ENCODE measurements around the gene CABP7.
"Not testable (repeated sequence)": the region's sequence is repeated elsewhere in the genome, so short reads cannot be mapped to it uniquely, and the experiment has no call there.

Gene CABP7

DNA sequence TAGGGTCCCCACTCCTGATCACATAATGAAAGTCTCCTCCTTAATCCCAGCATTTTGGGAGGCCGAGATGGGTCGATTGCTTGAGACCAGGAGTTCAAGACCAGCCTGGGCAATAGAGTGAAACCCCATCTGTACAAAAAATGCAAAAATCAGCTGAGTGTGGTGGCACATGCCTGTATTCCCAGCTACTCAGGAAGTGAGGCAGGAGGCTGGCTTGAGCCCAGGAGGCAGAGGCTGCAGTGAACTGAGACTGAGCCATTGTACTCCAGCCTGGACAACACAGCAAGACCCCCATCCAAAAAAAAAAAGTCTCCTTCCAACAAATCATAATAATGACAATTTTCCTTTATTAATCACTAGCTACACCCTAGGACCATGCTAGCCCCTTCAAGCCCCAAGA lies 31.9 kb downstream of the CABP7 start:
- Histone ChIP-seq H3K4me3 (ENCODE audit: low read depth in 1 of 2, low read length in 2 of 2) (no peak overlapping the region), H3K4me1 (ENCODE audit: insufficient read depth, low read length) (no peaks in the 10 kb centered on the region), H3K27ac (ENCODE audit: low read length) (no peak overlapping the region), H2AFZ (ENCODE audit: low read depth, low read length) (no peak overlapping the region), H3K4me2 (ENCODE audit: insufficient read depth, low read length) (no peak overlapping the region), H3K79me2 (ENCODE audit: insufficient read depth, low read length) (no peaks in the 10 kb centered on the region), H3K9me3 (ENCODE audit: insufficient read depth, low read length, severe bottlenecking) (no peaks in the 10 kb centered on the region), H3K27me3 (ENCODE audit: insufficient read depth, low read length, poor library complexity) (no peaks in the 10 kb centered on the region), H3K36me3 (ENCODE audit: insufficient read depth, low read length) (peaks cover 24% of the 10 kb centered on the region), H4K20me1 (ENCODE audit: insufficient read depth, low read length) (0 out of 2 replicates have a peak, but pooled peaks cover 3% of the 10 kb centered on the region), H3K9ac (ENCODE audit: low read depth, low read length) (no peak overlapping the region)
- TF ChIP-seq EZH2 (IDR thresholded peaks at IDR 0.05; ENCODE audit: borderline replicate concordance, low read depth, low read length, severe bottlenecking): no peak
- TF ChIP-seq, protein P1, sequence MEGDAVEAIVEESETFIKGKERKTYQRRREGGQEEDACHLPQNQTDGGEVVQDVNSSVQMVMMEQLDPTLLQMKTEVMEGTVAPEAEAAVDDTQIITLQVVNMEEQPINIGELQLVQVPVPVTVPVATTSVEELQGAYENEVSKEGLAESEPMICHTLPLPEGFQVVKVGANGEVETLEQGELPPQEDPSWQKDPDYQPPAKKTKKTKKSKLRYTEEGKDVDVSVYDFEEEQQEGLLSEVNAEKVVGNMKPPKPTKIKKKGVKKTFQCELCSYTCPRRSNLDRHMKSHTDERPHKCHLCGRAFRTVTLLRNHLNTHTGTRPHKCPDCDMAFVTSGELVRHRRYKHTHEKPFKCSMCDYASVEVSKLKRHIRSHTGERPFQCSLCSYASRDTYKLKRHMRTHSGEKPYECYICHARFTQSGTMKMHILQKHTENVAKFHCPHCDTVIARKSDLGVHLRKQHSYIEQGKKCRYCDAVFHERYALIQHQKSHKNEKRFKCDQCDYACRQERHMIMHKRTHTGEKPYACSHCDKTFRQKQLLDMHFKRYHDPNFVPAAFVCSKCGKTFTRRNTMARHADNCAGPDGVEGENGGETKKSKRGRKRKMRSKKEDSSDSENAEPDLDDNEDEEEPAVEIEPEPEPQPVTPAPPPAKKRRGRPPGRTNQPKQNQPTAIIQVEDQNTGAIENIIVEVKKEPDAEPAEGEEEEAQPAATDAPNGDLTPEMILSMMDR (IDR thresholded peaks at IDR 0.05; ENCODE audit: borderline replicate concordance, extremely low read depth, low read length, poor library complexity, severe bottlenecking): no peak
- ATAC-seq (ENCODE audit: insufficient read depth, low read depth) (no peak), DNase-seq (no peak)

DNA sequence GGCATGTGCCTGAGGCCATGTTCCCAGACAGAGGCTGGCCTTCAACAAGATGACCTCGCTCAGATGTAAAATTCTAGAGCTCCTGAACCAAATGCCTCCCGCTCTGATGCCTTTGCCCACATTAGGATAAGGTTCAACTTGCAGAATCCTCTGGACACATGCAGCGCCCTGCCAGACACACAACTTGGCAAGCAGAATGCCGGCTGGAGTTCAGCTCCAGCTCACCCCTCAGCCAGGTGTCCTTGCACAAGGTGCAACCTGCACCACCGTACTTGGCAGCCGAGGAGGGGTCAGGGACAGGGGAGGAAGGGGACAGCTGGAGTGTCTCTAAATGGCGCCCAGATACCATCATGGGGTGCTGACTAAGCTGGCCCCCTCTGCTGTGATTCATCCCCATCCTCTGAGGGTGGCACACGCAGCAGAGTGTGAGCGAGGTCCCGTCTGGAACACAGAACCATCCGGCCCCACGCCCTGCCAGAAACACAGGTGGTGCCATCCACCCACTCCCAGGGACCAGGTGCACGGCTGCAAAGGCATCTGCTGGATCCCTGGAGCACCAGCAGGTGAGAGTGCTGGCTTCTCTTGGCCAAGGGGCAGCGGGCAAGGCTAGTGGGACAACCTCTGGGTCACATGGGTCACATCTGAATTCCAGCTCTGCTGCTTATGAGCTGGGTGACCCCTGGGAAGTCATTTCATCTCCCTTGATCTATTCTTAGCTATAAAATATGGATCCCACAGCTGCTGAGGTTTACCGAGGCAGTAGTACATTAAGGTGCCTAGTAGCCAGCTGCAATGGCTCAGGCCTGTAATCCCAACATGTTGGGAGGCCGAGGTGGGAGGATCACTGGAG lies 34.2 kb downstream of the CABP7 start:
- Histone ChIP-seq H3K4me1 (ENCODE audit: insufficient read depth, low read length) (no peaks in the 10 kb centered on the region), H3K4me3 (ENCODE audit: low read depth in 1 of 2, low read length in 2 of 2) (no peak overlapping the region), H3K9me3 (ENCODE audit: insufficient read depth, low read length, severe bottlenecking) (no peaks in the 10 kb centered on the region), H3K27me3 (ENCODE audit: insufficient read depth, low read length, poor library complexity) (no peaks in the 10 kb centered on the region), H3K9ac (ENCODE audit: low read depth, low read length) (no peak overlapping the region), H4K20me1 (ENCODE audit: insufficient read depth, low read length) (0 out of 2 replicates have a peak, but pooled peaks cover 3% of the 10 kb centered on the region), H3K27ac (ENCODE audit: low read length) (no peak overlapping the region), H3K4me2 (ENCODE audit: insufficient read depth, low read length) (no peak overlapping the region), H2AFZ (ENCODE audit: low read depth, low read length) (no peak overlapping the region), H3K36me3 (ENCODE audit: insufficient read depth, low read length) (0 out of 2 replicates have a peak, but pooled peaks cover 7% of the 10 kb centered on the region), H3K79me2 (ENCODE audit: insufficient read depth, low read length) (0 out of 2 replicates have a peak, but pooled peaks cover 2% of the 10 kb centered on the region)
- TF ChIP-seq, protein P1 (IDR thresholded peaks at IDR 0.05; ENCODE audit: borderline replicate concordance, extremely low read depth, low read length, poor library complexity, severe bottlenecking): no peak
- TF ChIP-seq EZH2 (IDR thresholded peaks at IDR 0.05; ENCODE audit: borderline replicate concordance, low read depth, low read length, severe bottlenecking): no peak
- no peak for ATAC-seq (ENCODE audit: insufficient read depth, low read depth)
- no peak for DNase-seq

DNA sequence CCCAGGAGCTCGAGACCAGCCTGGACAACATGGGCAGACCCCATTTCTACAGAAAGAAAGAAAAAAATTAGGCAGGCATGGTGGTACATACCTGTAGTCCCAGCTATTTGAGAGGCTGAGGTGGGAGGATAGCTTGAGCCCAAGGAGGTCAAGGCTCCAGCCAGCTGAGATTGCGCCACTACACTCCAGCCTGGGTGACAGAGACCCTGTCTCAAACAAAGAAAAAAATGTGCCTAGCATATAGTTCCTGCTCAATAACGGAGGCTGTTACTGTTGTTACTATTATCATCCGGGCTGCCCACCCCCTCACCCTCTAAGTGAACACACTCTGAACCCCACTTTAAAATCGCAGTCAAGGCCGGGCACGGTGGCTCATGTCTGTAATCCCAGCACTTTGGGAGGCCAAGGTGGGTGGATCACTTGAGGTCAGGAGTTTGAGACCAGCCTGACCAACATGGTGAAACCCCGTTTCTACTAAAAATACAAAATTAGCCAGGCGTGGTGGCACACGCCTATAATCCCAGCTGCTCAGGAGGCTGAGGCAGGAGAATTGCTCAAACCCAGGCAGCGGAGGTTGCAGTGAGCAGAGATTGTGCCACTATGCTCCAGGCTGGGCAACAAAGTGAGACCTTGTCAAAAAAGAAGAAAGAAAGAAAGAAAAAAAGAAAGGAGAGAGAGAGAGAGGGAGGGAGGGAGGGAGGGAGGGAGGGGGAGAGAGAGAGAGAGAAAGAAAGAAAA lies 35.0 kb downstream of the CABP7 start:
- H3K9me3 ChIP-seq (ENCODE audit: insufficient read depth, low read length, severe bottlenecking); ATAC-seq (ENCODE audit: insufficient read depth, low read depth); H3K27me3 ChIP-seq (ENCODE audit: insufficient read depth, low read length, poor library complexity); H3K4me3 ChIP-seq (ENCODE audit: low read depth in 1 of 2, low read length in 2 of 2); DNase-seq; H2AFZ ChIP-seq (ENCODE audit: low read depth, low read length); H3K27ac ChIP-seq (ENCODE audit: low read length); H4K20me1 ChIP-seq (ENCODE audit: insufficient read depth, low read length); H3K4me1 ChIP-seq (ENCODE audit: insufficient read depth, low read length); H3K4me2 ChIP-seq (ENCODE audit: insufficient read depth, low read length); H3K9ac ChIP-seq (ENCODE audit: low read depth, low read length); H3K36me3 ChIP-seq (ENCODE audit: insufficient read depth, low read length); H3K79me2 ChIP-seq (ENCODE audit: insufficient read depth, low read length): not testable (repeated sequence)

DNA sequence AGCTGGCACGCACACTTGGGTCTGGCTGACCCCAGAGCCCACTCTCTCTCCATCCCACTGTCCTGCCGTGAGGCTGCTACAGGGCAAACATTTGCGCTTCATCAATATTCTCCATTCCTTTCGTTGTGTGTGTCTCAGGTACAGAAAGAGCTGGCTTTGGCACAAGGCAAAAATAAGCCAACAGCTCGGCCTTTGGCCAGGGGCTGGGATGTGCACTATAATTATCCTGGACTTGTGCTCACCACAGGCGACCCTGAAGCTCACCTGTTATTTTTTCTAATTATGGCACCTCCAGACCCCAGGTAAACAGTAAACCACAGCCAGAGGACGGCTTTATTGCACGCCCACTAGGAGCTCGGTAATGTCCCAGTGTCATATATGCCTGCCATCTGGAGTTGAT lies 36.1 kb downstream of the CABP7 start:
- Histone ChIP-seq H3K4me2 (ENCODE audit: insufficient read depth, low read length) (no peak overlapping the region), H3K27ac (ENCODE audit: low read length) (no peak overlapping the region), H3K36me3 (ENCODE audit: insufficient read depth, low read length) (0 out of 2 replicates have a peak, but pooled peaks cover 3% of the 10 kb centered on the region), H2AFZ (ENCODE audit: low read depth, low read length) (no peak overlapping the region), H3K27me3 (ENCODE audit: insufficient read depth, low read length, poor library complexity) (no peaks in the 10 kb centered on the region), H4K20me1 (ENCODE audit: insufficient read depth, low read length) (0 out of 2 replicates have a peak, but pooled peaks cover 3% of the 10 kb centered on the region), H3K9me3 (ENCODE audit: insufficient read depth, low read length, severe bottlenecking) (no peaks in the 10 kb centered on the region), H3K79me2 (ENCODE audit: insufficient read depth, low read length) (0 out of 2 replicates have a peak, but pooled peaks cover 2% of the 10 kb centered on the region), H3K4me3 (ENCODE audit: low read depth in 1 of 2, low read length in 2 of 2) (no peak overlapping the region), H3K4me1 (ENCODE audit: insufficient read depth, low read length) (no peaks in the 10 kb centered on the region), H3K9ac (ENCODE audit: low read depth, low read length) (no peak overlapping the region)
- no peak for ATAC-seq (ENCODE audit: insufficient read depth, low read depth)
- no peak for TF ChIP-seq EZH2 (IDR thresholded peaks at IDR 0.05; ENCODE audit: borderline replicate concordance, low read depth, low read length, severe bottlenecking)
- TF ChIP-seq, protein P1 (IDR thresholded peaks at IDR 0.05; ENCODE audit: borderline replicate concordance, extremely low read depth, low read length, poor library complexity, severe bottlenecking): no peak
- DNase-seq: no peak
